Parathyroid adenoma (tissue), 2 donors: ENCODE data around the gene PLA1A.

Source experiments
- H2AFZ ChIP-seq: fragments of 300-600 bp; sonication (generic); one replicate; pipeline ENCODE4 v1.7.0; 2017; ENCODE audit warnings: antibody characterized with exemption, mild to moderate bottlenecking
- H3K27ac ChIP-seq: fragments of 300-600 bp; sonication (generic); one replicate; pipeline ENCODE4 v1.7.0; 2017
- H3K27me3 ChIP-seq: fragments of 300-600 bp; sonication (generic); one replicate; pipeline ENCODE4 v1.7.0; 2017; ENCODE audit warnings: low read length; ENCODE audit not compliant: control insufficient read depth, insufficient read depth
- H3K36me3 ChIP-seq: fragments of 300-600 bp; sonication (generic); one replicate; pipeline ENCODE4 v1.7.0; 2017; ENCODE audit warnings: low read length; ENCODE audit not compliant: control insufficient read depth, insufficient read depth
- H3K4me1 ChIP-seq: fragments of 300-600 bp; sonication (generic); one replicate; pipeline ENCODE4 v1.7.0; 2017; ENCODE audit warnings: control low read depth
- H3K4me2 ChIP-seq: fragments of 300-600 bp; sonication (generic); one replicate; pipeline ENCODE4 v1.7.0; 2017; ENCODE audit warnings: low read length
- H3K4me3 ChIP-seq: fragments of 300-600 bp; sonication (generic); one replicate; pipeline ENCODE4 v1.7.0; 2017; ENCODE audit warnings: low read depth, low read length
- H3K79me2 ChIP-seq: fragments of 300-600 bp; sonication (generic); one replicate; pipeline ENCODE4 v1.7.0; 2017; ENCODE audit warnings: control low read depth
- H3K9ac ChIP-seq: fragments of 300-600 bp; sonication (generic); one replicate; pipeline ENCODE4 v1.7.0; 2017; ENCODE audit warnings: mild to moderate bottlenecking
- H3K9me3 ChIP-seq: fragments of 300-600 bp; sonication (generic); one replicate; pipeline ENCODE4 v1.7.0; 2017; ENCODE audit warnings: low read length; ENCODE audit not compliant: control insufficient read depth
- TF ChIP-seq, protein P1 (sequence below): fragments of 300-600 bp; sonication (generic); IDR thresholded peaks from one replicate; pipeline ENCODE4 v1.7.0; 2017; ENCODE audit warnings: antibody characterized with exemption, mild to moderate bottlenecking
- donor health status: primary hyperparathyroidism.

Gene PLA1A

DNA sequence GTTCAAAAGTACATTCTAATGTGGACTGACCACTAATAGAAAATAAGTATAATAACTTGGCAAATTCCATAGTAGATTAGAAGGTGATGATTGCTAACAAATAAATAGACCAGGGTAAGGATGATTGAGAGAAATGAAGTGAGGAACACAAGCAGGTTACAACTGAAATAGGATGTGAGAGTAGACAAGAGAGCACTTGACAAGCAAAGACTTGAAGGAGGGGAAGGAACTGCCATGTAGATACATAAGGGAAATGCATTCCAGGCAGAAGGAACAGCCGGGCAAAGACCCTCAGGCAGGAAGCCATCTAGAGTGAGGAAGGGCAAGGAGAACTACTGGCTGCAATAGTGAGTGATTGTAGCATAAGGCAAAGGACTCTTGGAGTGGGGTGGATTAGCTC lies 5.0 kb downstream of the PLA1A start:
- no peak overlapping the region for H3K4me2 ChIP-seq
- H3K4me3 ChIP-seq, result no peak overlapping the region
- H3K27me3 ChIP-seq, result no peaks in the 10 kb centered on the region
- H2AFZ ChIP-seq, result peak overlapping the region; percentile 75
- H3K9me3 ChIP-seq, result no peaks in the 10 kb centered on the region
- no peak overlapping the region for H3K9ac ChIP-seq
- H3K27ac ChIP-seq, result peak overlapping the region; percentile 17
- H3K4me1 ChIP-seq, result peaks cover 27% of the 10 kb centered on the region
- TF ChIP-seq, protein P1, sequence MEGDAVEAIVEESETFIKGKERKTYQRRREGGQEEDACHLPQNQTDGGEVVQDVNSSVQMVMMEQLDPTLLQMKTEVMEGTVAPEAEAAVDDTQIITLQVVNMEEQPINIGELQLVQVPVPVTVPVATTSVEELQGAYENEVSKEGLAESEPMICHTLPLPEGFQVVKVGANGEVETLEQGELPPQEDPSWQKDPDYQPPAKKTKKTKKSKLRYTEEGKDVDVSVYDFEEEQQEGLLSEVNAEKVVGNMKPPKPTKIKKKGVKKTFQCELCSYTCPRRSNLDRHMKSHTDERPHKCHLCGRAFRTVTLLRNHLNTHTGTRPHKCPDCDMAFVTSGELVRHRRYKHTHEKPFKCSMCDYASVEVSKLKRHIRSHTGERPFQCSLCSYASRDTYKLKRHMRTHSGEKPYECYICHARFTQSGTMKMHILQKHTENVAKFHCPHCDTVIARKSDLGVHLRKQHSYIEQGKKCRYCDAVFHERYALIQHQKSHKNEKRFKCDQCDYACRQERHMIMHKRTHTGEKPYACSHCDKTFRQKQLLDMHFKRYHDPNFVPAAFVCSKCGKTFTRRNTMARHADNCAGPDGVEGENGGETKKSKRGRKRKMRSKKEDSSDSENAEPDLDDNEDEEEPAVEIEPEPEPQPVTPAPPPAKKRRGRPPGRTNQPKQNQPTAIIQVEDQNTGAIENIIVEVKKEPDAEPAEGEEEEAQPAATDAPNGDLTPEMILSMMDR, result no peak
- no peaks in the 10 kb centered on the region for H3K36me3 ChIP-seq
- H3K79me2 ChIP-seq, result no peaks in the 10 kb centered on the region

DNA sequence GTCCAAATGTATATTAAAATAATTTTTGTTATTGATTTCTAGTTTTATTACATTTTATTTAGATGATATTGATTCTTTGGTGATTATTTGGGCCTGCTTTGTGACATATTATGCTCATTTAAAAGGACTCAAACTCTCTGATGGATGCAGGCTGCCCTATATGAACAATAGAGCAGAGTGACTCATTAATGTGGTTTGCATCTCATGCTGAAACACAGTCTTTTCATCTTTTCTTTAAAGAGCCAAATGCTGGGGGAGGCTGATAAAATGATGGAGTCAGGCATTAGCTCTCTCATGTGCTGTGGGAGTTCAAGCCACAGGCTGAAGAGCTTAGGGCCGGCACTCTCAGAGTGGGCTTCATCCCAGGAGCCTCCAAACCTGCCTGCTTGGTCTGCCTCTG lies 7.2 kb downstream of the PLA1A start:
- Histone ChIP-seq H3K4me3 (no peak overlapping the region), H3K9me3 (no peaks in the 10 kb centered on the region), H3K27me3 (no peaks in the 10 kb centered on the region), H3K79me2 (no peaks in the 10 kb centered on the region), H3K4me1 (peaks cover 22% of the 10 kb centered on the region), H3K9ac (no peak overlapping the region), H2AFZ (no peak overlapping the region), H3K4me2 (no peak overlapping the region), H3K27ac (no peak overlapping the region), H3K36me3 (no peaks in the 10 kb centered on the region)
- TF ChIP-seq, protein P1, result no peak

DNA sequence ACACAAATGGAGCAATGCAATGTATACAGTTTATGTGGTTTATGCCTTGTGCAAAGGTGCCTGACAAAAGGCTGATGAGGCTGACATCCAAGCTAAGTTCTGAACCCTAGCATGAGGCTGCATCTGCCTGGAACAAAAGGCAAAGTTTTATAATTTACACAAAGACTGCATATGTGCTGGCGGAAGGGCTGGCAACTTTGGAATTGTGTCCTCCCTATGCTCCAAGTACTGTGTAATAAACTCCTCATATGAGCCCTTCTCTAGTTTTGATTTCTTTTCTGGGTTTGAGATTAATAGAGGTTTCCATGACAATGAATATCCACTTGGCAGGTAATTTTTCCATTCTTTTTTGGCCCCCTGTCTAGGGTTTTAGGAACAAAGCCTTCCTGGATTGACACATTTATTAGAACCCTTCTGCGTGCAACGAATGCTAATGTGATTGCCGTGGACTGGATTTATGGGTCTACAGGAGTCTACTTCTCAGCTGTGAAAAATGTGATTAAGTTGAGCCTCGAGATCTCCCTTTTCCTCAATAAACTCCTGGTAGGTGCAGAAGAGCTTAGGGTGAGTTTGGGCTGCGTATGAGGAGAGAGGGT lies 10.8 kb downstream of the PLA1A start:
- Histone ChIP-seq H3K4me2 (no peak overlapping the region), H3K9me3 (no peaks in the 10 kb centered on the region), H2AFZ (no peak overlapping the region), H3K4me3 (no peak overlapping the region), H3K4me1 (no peaks in the 10 kb centered on the region), H3K27ac (no peak overlapping the region), H3K27me3 (no peaks in the 10 kb centered on the region), H3K36me3 (no peaks in the 10 kb centered on the region), H3K9ac (no peak overlapping the region), H3K79me2 (no peaks in the 10 kb centered on the region)
- TF ChIP-seq, protein P1, result no peak

DNA sequence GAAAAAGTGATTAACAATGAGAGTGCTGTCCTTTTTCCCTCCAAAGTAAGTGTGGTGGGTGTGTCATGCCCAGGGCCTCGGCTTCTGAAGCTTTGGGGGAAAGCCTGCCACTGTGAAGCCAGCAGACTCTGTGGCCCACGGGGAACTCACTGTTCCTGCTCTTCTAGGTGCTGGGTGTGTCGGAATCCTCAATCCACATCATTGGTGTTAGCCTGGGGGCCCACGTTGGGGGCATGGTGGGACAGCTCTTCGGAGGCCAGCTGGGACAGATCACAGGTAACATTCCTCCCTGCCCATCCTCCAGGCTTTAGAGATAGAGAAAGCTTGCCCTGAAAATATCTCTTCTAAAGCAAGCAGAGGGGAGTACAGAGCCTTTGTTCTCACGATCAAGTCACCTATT lies 11.6 kb downstream of the PLA1A start:
- H3K79me2 ChIP-seq, result no peaks in the 10 kb centered on the region
- H2AFZ ChIP-seq, result peak overlapping the region; percentile 45
- TF ChIP-seq, protein P1, result no peak
- H3K36me3 ChIP-seq, result no peaks in the 10 kb centered on the region
- H3K27ac ChIP-seq, result no peak overlapping the region
- no peak overlapping the region for H3K9ac ChIP-seq
- no peaks in the 10 kb centered on the region for H3K9me3 ChIP-seq
- H3K4me1 ChIP-seq, result no peaks in the 10 kb centered on the region
- no peaks in the 10 kb centered on the region for H3K27me3 ChIP-seq
- H3K4me3 ChIP-seq, result no peak overlapping the region
- H3K4me2 ChIP-seq, result no peak overlapping the region

DNA sequence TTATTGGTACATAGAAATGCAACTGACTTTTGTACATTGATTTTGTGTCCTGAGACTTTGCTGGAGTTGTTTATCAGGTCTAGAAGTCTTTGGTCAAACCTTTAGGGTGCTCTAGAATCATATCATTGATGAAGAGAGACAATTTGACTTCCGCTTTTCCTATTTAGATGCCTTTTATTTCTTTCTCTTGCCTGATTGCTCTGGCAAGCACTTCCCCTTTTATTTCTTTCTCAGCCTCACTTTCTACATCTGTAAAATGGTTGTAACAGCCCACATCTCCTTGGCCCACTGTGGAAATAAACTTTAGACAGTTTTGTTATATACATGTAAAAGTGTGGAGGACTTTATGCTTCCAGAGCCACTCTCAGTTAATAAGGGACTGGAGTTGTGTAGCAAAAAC lies 14.0 kb downstream of the PLA1A start:
- Histone ChIP-seq H3K9me3 (no peaks in the 10 kb centered on the region), H3K9ac (no peak overlapping the region), H3K27me3 (no peaks in the 10 kb centered on the region), H2AFZ (no peak overlapping the region), H3K79me2 (no peaks in the 10 kb centered on the region), H3K36me3 (no peaks in the 10 kb centered on the region), H3K4me3 (no peak overlapping the region), H3K4me1 (no peaks in the 10 kb centered on the region), H3K4me2 (no peak overlapping the region), H3K27ac (no peak overlapping the region)
- TF ChIP-seq, protein P1, result no peak
